DMS153 treated with DMSO at 0.1 percent for 48 hours (cell line): ENCODE measurements around the gene REX1BD.
"Not testable (repeated sequence)": the region's sequence is repeated elsewhere in the genome, so short reads cannot be mapped to it uniquely, and the experiment has no call there.

Experiments
- DNase-seq: peaks from one replicate; lab custom pipeline; 2025; ENCODE audit not compliant: unreplicated experiment; lab: John Stamatoyannopoulos, UW

REX1BD gene

GRCh38 chr19:18600692-18601397 is 12.2 kb downstream of the REX1BD start:
- not testable (repeated sequence) for DNase-seq

GRCh38 chr19:18601875-18602274 is 13.3 kb downstream of the REX1BD start:
- no peak for DNase-seq

DNA sequence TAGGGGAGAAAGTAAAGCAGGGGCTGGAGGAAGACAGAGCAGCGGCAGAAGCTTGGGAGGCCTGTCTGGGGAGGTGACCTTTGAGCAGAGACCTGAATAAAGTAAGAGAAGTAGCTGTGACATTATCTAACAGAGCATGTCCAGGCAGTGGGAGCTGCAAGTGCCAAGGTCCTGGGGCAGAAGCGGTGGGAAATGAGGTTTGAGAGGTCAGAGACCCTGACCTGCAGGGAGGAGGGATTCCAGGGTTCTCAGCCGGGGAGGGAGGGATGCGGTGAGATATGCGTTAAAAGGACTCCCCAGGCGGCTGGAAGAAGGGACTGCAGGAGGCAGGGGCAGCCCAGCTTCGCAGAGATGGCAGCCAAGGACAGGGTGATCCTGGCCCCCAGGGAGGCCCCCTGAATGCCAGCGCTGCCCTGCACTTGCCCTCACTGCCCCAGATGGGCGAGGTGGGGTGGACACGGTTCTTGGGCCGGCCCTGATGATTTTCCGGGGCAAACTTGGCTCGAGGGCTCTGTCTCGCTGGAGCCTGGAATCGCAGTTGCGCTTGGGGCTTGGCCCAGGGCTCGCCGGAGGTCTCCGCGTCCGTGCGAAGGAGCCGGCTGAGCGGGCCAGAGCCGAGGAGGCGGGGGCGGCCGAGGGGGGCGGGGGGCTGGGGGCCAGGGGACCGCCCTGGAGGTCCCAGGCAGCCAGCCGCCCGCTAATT is 14.8 kb downstream of the REX1BD start:
- no peak for DNase-seq

DNA sequence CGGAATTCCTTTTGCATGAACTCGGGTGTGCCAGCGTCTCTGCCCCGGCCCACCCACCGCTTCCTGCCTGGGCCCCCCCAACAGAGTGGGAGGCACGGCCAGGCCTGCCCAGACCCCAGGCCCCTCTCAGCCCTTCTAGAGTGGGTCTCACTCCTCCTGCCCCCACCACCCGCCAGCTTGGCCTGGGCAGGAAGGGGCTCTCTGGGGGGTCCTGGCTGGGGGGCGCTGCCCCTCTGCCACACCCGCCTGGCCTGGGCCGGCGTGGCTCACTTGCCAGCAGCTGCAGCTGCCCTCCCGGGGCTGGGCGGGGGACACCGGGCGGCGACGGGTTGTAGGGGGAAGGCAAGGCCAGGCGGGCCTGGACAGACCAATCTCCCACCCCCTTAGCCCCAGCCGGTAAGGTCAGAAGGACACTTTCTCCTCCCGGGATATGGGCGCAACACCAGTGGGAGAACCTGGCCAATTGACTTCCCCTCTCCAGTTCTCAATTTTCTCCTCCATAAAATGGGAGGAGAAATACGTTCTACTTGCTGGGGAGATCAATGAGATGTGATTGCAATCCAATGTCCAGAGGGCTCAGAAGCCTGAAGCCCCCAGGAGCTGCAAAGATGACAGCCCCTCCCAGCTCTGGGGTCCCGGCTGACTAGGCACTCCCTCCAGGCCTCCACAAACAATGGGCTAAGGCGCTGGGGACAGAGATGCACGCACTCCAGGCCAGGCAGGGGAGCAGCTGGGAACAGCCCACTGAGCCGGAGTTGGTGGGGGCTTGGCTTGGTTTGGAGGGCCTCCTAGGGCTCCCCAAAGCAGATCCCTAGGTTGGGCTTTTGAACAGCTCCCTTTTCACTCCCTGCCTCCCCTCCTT is 15.6 kb downstream of the REX1BD start:
- no peak for DNase-seq

- no peak for DNase-seq
These were observed 16.2 kb downstream of the REX1BD start for GRCh38 chr19:18604820-18605159.

DNA sequence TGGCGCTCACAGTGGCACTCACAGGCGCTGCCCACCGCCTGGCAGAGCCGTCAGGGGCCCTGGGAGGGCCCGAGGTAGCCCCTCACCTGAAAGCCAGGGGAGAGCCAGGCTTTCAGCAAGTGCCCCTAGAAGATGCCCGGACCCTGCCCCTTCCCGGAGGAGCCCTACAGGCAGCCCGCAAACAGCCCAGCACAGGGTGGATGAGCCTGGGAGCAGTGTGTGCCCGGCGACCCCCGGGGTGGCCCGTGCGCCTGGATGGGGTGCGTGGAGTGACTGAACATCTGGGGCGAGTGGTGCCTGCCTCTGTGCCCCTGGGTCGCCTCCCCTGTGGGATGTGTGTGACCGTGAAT is 16.6 kb downstream of the REX1BD start:
- no peak for DNase-seq

DNA sequence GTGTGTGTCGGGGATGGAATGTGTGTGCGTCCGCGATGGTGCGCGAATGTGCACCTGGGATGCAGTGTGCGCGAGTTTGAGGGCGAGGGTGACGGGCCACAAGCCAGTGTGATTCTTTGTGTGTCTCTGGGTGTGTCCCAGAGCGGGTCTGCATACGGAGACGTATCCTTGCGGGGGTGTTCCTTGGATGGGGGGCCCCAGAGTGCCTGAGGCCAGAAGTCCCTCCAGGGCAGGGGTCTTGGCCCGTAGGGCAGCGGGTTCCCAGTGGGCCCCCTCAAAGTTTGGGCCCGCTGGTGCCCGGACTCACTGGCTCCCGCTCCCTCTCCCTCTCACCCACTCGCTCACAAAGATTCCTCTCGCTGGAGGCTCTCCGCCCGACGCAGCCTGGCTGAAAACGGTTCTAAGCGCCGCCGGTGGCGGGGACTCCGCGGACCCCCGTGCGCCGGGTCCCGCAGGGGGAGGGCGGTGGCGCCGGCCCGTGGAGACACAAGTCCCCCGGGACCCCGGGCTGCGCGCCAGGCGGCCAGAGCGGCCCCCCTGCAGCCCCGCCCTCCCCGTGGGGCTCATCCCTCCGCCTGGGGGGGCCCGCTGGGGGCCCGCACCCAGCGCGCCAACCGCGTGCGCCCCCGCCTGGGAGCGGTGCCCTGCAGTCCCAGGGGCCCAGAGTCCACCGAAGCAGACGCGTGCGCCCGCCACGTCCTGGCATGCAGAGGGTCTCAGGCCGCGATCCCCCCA is 17.1 kb downstream of the REX1BD start:
- no peak for DNase-seq

DNA sequence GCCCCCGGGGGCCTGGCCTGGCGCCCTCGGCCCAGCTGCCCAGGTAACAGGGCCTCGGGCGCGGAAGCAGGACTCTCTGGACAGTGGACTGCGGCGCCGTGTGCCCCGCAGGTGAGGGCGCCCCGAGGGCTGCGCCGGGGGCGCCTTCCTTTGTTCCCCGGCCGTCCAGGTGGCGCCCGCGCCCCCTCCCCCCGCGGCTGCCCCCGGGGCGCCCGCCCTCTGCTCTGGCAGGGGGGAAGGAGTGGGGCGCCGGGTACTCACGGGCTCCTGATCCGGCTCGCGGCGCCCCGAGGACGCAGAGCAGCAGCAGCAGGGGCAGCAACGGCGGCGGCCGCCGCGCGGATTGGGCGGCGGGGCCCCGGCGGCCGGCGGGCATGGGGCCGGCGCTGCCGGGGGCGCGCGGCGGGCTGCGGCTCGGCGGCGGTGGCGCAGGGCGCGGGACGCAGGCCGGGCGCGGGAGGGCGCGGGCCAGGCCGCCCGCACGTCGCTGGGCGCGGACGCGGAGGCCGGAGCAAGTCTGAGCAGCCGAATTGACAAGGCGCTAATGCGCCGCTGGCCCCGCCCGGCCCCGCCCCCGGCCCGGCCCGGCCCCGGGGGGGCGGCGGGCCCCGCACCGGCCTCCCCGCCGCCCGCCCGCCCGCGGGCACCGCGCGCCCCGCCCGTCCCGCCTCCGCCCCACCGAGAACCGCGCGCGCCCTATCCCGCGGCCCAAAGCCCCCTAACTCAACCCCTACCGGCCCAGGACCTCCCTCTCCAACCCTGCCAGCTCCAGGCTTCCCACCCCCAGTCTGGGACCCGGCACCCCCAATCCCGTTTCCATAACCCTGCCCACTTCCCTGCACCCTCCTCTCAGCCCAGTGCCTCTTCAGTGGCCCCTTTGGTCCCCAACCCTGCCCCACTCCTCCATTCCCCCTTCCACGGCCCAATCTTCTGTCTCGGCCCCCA is 18.0 kb downstream of the REX1BD start, which contains the start of gene CRLF1:
Gene CRLF1, minus strand, starts transcription at position 519 of the 945 bp plus-strand sequence. Its CDS starts 143 bp downstream, at position 376.
- DNase-seq = no peak

DNA sequence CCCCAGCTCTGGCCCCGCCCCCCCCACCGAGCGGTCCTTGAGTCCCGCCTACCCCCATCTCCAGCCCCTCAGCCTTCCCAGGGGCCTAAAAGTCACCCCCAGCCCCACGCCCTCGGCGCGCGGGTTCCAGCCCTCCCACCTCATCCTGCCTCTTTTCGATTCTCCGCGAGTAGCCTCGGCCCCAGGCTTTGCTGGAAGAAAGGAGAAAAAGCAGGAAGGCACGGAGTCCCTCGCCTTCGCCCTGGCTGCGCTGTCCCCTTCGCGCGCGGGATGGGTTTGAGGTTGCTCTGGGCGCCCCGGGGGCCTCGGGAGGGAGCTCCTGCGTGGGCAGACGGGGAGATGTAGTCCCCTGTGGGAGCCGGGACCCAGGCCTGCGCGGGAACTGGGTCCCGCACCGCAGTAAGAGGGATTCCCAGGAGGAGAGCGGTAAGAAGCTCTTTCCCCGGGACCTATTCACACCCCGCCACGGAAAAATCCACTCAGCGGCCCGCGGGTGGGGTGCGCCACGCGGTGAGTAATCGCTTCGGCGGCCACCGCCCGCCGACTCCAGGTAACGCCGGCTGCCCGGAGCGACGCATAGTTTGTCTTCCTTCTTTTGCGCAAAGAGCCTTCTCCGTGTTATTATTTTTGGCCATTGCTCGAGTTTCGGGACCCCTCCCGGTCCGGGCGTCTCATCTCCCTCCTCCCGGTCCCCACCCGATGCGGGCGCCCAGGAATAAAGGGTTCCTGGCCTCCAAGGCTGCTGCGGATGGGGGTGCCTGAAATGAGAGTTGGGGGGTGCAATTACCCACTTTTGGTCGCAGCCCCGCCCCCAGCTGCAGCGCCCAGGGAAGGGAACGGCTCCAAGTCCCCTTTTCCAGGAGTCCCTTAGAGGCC is 18.9 kb downstream of the REX1BD start:
- no peak for DNase-seq

GRCh38 chr19:18608102-18608804 is 19.7 kb downstream of the REX1BD start:
- no peak for DNase-seq

GRCh38 chr19:18608805-18609716 is 20.5 kb downstream of the REX1BD start:
- DNase-seq = no peak

DNA sequence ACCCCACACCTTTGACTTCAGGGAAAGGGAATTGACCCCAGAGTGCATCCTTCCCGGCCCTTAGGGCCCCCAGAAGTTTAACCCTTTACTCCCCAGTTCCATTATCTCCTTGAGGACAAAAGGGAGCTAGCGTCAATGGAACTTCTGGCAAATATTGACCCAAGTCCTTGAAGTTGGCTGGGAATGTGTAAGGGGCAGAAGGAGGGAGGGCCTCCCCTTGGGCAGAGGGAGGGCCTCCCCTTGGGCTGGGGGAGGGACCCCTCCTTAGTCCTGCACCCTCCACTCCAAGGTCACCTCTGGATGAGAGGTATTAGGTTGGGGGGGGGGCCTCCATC is 21.1 kb downstream of the REX1BD start:
- no peak for DNase-seq

GRCh38 chr19:18610245-18610555 is 21.6 kb downstream of the REX1BD start:
- no peak for DNase-seq

- DNase-seq = no peak
These were observed 22.1 kb downstream of the REX1BD start for GRCh38 chr19:18610556-18611326.

- no peak for DNase-seq
These were observed 22.9 kb downstream of the REX1BD start for GRCh38 chr19:18611327-18612050.

- DNase-seq = no peak
These were observed 23.6 kb downstream of the REX1BD start for GRCh38 chr19:18612051-18612771.
